Stimulated activated CD4-positive, alpha-beta T cell treated with anti-CD3 and anti-CD28 coated beads, Interleukin-4, amount 100 ng/mL, for 1 hour (primary cell): ENCODE data around the gene ZNF775.

ENCODE experiments used
- DNase-seq: peaks from one replicate; pipeline ENCODE4 v3.0.0-alpha.2; 2020

ZNF775 gene

GRCh38 chr7:150378853-150379440 lies at the start of gene ZNF775:
Gene ZNF775 (plus strand): TSS chr7:150379330. CDS start chr7:150388471, 9,141 bp downstream.
- DNase-seq: peak; percentile 92

DNA sequence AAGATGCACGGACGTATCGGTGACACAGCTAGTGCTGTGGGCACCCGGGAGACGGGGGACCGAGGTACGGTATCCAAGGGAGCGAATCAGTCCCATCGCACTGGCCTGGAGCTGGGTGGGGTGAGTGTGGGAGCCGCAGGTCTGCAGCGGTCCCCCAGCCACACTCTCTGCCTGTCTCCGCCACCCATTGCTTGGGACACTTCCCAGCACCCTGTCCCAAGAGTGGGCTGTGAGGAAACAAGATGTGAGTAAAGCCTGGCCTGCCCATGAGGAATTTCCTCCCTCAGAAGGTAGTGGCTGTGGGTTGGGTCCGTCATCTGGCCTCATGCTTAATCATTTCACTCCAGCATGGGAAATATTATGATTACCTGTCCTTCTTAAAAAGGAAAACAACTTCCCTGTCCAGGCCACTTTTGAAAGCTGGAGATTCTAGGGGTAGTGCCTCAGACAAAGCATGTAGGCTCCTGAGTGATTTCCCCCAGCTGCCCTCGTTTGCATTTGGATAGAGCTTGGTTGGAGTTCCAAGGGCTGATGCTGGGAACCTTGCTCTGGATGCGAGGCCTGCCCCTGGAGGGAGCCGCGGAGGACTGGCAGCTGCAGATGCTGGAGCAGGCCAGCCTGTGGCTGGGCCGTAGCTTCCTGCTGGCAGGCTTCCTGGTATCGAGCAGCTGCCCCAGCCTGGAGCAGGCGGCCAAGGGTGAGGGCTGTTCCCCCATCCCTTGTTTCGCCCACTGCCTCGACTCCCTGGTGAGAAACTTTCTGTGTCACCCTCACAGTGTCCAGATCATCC lies 49.6 kb upstream of the ZNF775 start:
- DNase-seq: no peak

DNA sequence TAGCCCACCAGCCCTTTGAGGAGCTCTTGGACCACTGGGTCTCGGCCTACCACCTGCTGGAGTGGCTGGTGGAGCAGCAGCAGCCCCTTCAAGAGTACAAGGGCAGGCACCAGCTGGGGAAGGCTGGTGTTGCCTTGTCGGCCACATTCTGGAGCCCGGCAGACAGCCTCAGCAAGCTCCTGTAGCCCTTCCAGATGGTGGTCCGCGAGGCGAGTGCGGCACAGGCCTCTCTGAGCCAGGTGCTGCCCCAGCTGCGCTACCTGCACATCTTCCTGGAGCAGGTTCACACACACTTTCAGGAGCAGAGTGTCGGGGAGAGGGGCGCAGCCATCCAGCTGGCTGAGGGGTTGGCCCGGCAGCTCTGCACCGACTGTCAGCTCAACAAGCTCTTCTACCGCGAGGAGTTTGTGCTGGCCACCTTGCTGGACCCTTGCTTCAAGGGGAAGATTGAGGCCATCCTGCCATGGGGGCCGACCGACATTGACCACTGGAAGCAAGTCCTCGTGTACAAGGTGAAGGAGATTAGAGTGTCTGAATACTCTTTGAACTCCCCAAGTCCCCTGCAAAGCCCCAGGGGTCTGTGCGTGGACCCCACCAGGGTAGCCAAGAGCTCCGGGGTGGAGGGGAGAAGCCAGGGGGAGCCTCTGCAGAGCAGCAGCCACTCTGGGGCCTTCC lies 48.8 kb upstream of the ZNF775 start:
- no peak for DNase-seq

DNA sequence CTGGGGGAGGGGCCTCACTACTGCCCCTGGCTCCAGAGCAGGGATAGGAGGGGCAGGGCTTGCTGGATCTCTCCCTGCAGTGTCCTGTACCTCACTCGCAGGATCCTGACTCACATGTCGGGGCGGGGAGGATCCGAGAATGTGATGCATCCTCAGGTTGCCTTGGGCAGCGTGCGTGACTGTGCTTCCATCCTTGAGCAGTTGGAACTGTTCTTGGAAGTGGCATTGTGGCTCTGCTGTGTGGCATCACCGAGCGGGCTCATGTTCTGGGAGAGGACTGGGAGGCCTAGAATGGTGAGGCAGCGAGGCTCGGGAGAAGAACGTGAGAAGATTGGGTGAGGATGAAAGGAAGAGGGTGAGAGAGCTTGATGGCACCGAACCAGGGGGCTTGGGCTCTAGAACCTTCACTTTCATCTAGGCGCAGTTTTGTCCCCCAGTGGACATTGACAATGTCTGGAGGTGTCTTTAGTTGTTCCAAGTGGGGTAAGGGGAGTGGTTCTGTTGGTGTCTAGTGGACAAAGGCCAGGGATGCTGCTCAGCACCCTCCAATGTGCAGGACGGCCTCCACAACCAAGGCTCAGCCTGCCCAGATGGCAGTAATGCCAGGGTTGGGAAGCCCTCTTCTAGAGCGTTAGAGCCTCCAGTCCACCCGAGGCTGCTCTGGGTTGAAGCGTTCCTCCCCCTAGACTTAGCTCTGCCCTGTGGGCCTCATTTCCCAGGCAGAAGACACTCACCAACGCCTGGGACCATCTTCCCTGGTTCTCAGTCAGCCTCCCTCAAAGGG lies 46.1 kb upstream of the ZNF775 start:
- no peak for DNase-seq

DNA sequence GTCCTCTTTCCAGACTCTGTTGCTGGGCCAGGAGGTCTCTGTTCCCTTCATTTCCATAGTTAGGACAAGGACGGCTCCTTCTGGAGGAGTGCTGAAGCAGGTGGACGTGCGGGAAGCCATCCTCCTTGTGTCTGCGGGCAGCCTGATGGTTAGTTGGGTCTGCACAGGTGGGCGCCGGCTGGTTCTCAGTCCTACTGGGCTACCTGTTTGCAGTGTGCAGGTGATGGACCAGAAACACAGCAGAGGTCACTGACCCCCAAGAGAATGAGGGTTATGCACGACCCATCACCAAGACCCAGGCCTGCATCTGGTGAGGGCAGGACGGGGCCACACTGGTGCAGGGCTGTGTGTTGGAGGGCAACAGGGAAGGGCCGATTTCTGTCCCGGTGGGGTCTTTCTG lies 45.5 kb upstream of the ZNF775 start:
- no peak for DNase-seq

DNA sequence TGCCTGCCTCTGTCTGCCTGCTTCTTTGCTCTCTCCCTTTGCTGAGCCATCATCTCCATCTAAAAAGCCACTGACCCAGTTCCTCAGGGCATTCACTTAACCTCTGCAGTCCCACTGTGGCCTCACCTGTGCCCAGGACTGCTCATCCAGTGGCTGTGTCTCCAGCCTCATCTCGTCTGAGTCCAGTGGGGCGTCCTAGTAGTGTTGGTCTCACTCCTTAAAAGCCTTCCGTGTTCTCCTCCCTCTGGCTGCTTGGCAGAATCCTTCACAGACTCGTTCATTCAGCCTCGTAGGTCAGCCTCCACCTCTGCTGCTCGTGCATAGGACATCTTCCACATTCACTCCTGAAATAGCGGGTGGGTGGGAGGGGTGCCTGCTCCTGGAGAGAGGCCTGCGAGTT lies 45.0 kb upstream of the ZNF775 start:
- no peak for DNase-seq

DNA sequence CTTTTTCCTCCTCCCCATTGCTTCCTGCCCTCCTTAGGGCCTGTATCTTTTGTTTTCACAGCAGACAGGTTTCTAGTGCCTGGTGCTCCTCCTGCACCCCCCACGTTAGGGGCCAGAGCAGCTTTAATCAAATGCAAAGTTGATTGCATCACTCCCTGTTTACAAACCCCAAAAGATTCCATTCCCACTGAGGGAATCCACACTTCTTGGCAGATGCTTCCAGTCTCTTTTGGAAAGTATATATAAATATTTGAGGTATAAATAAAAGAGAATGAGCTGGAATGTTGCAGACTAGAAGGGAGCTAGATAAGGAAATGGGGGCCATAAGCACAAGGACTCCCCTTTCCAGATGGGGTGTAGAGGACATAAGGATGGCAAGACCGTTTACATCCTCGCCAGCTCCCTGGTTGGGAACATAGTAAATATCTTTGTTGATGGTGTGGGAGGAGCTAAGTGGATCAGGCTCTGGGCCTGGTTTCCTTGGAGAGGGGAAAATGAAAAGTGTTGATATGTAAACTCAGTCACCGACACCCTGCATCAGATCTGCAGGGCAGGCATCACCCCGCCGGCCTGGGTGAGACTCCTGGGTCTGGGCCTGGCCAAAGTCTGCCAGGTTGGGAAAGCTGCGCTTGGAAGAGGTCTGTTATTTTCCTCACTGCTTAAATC lies 43.9 kb upstream of the ZNF775 start:
- no peak for DNase-seq

GRCh38 chr7:150335774-150336112 lies 43.4 kb upstream of the ZNF775 start:
- no peak for DNase-seq

DNA sequence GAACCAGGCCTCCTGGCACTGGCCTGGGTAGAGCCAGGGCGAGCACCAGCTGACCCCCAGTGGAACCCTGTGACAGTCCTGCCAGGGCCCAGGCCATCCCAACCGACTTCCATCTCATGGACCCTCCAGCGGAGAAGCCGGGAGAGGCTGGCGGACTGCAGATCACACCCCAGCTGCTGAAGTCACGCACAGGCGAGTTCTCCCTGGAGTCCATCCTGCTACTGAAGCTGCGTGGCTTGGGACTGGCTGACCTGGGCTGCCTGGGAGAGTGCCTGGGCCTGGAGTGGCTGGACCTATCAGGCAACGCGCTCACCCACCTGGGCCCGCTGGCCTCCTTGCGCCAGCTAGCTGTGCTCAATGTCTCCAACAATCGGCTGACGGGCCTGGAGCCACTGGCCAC lies 42.4 kb upstream of the ZNF775 start:
- no peak for DNase-seq

DNA sequence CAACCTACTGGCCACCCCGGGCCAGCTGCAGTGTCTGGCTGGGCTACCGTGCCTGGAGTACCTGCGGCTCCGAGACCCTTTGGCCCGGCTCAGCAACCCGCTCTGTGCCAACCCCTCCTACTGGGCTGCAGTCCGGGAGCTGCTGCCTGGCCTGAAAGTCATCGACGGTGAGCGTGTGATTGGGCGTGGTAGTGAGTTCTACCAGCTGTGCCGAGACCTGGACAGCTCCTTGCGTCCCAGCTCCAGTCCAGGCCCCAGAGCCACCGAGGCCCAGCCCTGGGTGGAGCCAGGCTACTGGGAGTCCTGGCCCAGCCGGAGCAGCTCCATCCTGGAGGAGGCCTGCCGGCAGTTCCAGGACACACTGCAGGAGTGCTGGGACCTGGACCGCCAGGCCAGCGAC lies 42.0 kb upstream of the ZNF775 start:
- DNase-seq: no peak

DNA sequence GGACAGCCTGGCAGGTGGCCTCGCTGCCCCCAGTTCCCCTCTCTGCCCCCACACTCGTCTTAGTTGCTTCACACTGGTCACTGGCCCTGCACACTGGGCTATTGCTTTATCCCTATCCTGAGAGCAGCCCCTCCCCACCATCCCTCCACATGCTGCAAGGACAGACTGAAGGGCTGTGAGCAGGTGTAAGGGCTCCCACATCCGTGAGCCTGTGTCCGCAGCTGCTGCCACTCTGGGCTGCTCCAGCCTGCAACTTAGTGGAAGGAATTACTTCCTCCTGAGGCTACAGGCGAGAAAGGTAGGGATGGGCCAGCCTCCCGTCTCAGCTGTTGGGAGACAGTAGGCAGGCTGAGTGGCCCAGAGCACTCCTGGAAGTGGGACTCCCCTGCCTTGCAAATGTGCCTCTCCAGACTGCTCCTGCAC lies 41.5 kb upstream of the ZNF775 start:
- DNase-seq: no peak

- DNase-seq: no peak
Observed at GRCh38 chr7:150338166-150338829, 40.8 kb upstream of the ZNF775 start.

DNA sequence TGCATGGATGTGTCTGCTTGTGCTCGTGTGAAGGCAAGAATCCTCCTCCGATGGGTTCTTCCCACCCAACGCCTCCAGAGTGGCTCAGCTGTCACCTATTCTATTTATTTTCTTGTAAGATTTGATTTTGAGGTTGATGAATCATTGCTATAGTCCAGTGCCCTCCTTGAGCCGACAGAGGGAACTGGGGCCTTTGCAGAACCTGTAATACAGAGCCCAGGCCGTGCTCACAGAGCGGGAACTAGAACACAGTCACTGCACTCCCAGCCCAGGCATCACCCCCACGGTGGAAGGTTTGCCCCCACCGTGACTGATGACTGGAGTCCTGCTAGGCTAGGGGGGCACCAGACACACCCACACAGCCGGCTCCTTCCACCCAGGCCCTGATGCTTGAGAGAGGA lies 39.7 kb upstream of the ZNF775 start:
- DNase-seq: no peak

DNA sequence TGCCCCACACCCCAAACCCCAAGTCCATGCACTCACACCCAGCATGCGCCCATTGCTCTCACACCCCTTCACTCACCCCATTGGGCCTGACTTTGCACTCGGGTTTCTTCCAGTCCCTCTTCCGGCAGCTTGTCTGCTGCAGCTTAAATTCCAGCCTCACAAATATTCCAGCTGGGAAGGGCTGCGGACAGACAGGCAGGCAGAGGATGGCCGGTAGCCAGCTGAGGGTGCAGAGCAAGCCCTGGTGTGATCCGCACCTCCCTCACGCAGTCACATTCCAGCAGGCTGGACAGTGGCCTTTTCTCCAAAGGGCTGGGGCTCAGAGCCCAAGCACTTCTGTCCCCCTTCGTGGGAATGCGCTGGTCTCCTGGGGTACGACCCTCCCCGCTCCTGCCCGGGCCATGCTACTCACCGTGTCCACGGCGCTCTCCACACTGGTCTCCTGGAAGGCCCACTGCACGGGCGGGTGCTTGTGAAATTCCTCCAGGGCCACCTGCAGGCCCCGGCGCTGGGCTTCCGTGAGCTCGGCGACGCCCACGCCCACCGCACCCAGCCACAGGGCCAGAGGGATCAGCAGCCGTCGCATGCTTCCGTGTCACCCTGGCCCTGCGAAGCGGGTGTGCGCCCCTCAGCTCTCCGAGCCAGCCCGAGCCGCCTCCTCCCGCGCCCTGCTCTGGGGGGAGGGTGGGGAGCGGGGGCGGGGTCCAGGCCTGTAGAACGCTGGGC lies 38.9 kb upstream of the ZNF775 start:
- no peak for DNase-seq

GRCh38 chr7:150340875-150341262 lies 38.3 kb upstream of the ZNF775 start:
- no peak for DNase-seq

DNA sequence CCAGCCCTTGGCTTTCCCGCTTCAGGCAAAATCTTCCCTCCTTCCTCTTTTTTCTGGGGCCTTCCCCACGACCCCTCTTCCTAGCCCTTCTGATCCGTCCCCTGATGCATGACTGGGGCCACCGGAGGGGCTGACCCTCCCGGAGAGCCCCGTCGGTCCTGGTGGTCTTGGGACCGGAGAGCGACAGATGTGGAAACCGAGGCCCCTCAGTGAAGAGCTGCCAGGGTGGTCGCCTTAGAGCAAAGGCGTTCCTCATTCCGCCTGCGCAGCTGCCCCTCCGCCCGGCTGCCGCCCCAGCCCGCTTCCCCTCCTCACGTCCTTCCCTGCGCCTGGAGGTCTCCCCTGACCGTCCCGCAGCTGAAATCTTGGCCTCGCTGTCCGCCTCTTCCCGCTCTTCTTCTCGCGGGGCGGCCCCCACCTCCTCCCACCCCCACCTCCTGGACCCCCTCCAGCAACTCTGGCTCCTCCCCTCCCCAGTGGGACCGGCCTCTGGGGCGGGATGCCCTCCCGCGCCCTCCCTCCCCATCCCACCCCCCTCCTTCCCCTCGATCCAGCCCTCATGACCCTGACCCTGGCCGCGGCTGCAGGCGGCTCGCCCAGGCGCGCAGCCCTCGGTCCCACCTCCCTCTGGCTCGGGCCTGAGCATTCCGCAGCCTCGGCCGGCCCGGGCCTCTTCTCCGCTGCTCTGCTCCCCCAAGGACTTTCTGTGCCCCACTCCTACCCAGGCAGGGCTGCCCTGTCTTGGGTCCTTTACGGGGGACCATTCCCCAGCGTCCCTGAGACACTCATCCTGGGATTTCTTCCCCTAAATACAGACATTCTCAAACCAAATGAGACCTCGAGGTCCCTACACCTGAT lies 37.6 kb upstream of the ZNF775 start, which contains the start of gene RARRES2:
RARRES2 (minus strand) TSS at position 367 of the 858 bp plus-strand sequence. CDS start 1,020 bp downstream, outside the sequence.
- no peak for DNase-seq

GRCh38 chr7:150342121-150342408 lies 37.1 kb upstream of the ZNF775 start:
- DNase-seq: no peak

GRCh38 chr7:150343225-150343624 lies 35.9 kb upstream of the ZNF775 start:
- DNase-seq: no peak

DNA sequence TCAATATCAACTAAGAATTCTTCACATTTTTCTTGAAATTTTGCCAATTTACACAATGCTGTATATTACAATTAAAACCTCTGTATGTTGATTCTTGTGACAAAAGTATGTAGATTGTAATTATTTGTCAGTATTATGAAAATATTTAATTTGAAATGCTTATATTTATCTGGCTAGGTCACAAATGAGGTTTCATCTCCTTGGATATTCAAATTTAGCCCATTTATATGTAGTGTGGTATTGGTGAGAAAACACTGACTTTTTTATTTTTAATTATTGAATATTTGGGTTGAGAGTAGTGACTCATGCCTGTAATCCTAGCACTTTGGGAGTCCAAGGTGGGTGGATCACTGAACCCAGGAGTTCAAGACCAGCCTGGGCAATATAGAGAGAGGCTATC lies 34.8 kb upstream of the ZNF775 start:
- no peak for DNase-seq

DNA sequence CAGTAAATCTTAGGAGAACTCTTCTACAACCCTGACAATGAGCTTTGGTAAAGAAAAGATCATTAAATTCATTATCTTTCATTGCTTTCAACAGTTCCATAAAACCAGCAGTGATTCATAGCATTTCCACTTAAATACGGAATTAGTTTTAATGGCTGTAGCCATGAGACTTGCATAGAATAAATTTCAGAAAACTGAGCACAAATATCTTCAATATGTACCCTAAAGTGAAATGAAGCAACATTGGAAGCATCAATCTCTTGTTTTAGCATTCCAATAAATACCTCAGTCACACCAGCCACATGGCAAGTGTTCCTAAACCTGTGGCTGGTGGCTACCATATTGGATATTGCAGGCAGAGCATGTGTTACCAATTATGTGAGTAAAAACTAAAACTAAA lies 34.1 kb upstream of the ZNF775 start:
- DNase-seq: no peak

GRCh38 chr7:150346922-150347321 lies 32.2 kb upstream of the ZNF775 start:
- DNase-seq: no peak
